SU-DHL-6 (cell line): ENCODE data around the gene ADAMTS4.

ENCODE experiments used
- EZH2phosphoT487 ChIP-seq: fragments of 200-600 bp; sonication (generic), shearing (Covaris generic); conservative IDR thresholded peaks from 2 replicates; pipeline ENCODE4 v1.6.1; 2018; ENCODE audit warnings: mild to moderate bottlenecking, antibody characterized with exemption, low read length, moderate library complexity, mixed read lengths
- TF ChIP-seq, protein P1 (sequence below): fragments of 200-600 bp; sonication (generic); IDR thresholded peaks from one replicate; pipeline ENCODE4 v1.5.1; 2017; ENCODE audit warnings: antibody characterized with exemption, mild to moderate bottlenecking, low read length, moderate library complexity; ENCODE audit not compliant: insufficient read depth, poor library complexity, severe bottlenecking

DNA sequence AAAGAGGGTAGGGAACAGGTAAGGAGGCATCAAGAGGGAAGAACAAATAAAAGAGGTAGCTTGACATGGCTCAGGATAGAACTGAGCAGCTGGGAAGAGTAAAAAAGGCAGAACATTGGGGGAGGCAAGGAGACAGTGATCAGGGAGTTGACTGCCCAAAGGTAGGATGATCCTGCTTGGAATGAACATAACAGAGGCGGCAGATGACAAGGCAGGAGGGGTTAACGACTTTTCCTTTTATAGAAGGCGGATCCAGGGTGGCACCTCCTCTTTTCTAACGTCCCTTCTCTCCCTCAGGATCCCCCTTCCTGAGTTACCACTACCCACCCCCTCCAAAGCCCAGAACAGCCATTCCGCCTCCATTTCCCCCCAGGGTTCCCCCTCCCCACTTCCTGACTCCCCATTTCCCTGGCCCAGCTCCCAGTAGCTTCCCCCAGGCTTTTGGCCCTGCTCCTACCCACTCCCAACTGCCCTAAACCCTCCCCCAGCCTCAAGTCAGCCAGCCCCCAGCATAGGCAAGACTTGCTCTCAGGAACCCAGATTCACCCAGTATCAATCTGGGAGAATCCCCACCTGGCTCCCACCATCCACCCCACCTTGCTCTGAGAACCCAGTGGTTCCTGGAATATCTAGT is 769 bp upstream of the ADAMTS4 start:
- TF ChIP-seq, protein P1, sequence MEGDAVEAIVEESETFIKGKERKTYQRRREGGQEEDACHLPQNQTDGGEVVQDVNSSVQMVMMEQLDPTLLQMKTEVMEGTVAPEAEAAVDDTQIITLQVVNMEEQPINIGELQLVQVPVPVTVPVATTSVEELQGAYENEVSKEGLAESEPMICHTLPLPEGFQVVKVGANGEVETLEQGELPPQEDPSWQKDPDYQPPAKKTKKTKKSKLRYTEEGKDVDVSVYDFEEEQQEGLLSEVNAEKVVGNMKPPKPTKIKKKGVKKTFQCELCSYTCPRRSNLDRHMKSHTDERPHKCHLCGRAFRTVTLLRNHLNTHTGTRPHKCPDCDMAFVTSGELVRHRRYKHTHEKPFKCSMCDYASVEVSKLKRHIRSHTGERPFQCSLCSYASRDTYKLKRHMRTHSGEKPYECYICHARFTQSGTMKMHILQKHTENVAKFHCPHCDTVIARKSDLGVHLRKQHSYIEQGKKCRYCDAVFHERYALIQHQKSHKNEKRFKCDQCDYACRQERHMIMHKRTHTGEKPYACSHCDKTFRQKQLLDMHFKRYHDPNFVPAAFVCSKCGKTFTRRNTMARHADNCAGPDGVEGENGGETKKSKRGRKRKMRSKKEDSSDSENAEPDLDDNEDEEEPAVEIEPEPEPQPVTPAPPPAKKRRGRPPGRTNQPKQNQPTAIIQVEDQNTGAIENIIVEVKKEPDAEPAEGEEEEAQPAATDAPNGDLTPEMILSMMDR: no peak
- TF ChIP-seq EZH2phosphoT487: no peak
